Measurements from ENCODE around the gene PHLDA1. TPM values are rescaled to one million over a fixed set of nuclear protein-coding genes. Genes with fewer than 3 reads are reported as not detected.

Gene PHLDA1
- total and polyA plus RNA-seq, 2 of the 13 experiments (the other 11 are each of a cell fraction or from before 2014, with no cell fraction given) = 33.8 to 41.0 TPM

DNA sequence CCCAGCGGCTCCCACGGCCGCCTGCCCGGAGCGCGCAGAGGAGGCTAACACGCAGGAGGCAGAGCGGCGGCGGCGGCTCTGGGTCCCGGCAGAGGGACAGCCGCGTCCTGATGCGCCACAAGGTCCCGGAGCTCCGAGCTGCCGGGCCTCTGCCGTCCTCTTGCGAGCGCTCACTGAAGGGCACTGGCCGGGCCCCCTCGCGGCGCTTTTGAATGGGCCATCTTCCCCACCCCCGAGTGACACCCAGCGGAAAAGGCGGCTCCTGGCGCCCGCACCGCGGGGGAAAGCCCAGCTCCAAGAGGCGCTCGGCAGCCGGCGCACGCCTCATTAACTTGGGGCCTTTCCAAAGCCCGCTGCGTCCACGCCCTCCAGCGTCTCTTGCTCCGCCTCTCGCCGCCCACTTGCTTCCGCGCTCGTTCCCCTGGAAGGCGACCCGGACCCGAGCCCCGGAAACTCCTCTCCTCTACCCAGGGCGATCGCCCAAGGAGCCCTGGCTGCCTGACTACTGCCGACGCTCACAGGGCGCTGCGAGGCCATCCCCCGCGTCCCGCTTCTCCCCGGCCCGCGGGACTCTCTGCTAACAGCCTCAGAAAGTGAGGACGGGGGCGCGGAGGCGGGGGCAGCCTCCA lies at the start of gene PHLDA1 (continued):
- TF ChIP-seq FOSL2 (CRISPR knock-in tag; IDR thresholded peaks at IDR 0.05) (no peak; the same call in none of the 2 replicates), GLI4 (CRISPR knock-in tag; IDR thresholded peaks at IDR 0.05; ENCODE audit: borderline replicate concordance) (peak; percentile 73), ZNF761 (CRISPR knock-in tag; conservative IDR thresholded peaks at IDR 0.05) (peak; percentile 43; the same call in 1 of the 2 replicates), NR2F6 (IDR thresholded peaks at IDR 0.05) (0 out of 2 replicates have a peak, but pooled peaks have one; percentile 25), NR2F6 (CRISPR knock-in tag; IDR thresholded peaks at IDR 0.05) (peak; percentile 67), SP1 (IDR thresholded peaks at IDR 0.05) (no peak), SP1 (CRISPR knock-in tag; IDR thresholded peaks at IDR 0.05) (peak; percentile 67; the same call in 1 of the 2 replicates), ZNF614 (CRISPR knock-in tag; IDR thresholded peaks at IDR 0.05; ENCODE audit: borderline replicate concordance) (no peak; the same call in 1 of the 2 replicates), HES4 (CRISPR knock-in tag; IDR thresholded peaks at IDR 0.05; ENCODE audit: borderline replicate concordance) (0 out of 2 replicates have a peak, but pooled peaks have one; percentile 11), ARHGAP35 (CRISPR knock-in tag; IDR thresholded peaks at IDR 0.05; ENCODE audit: borderline replicate concordance) (peak; percentile 61; the same call in 1 of the 2 replicates), REXO4 (CRISPR knock-in tag; IDR thresholded peaks at IDR 0.05; ENCODE audit: borderline replicate concordance) (peak; percentile 65; the same call in 1 of the 2 replicates), PHF5A (CRISPR knock-in tag; IDR thresholded peaks at IDR 0.05; ENCODE audit: low read depth, unreplicated experiment) (no peak), YY1 (IDR thresholded peaks at IDR 0.05; ENCODE audit: insufficient read depth, insufficient replicate concordance, low read depth, low read length) (peak; percentile 76), MIER2 (CRISPR knock-in tag; IDR thresholded peaks at IDR 0.05) (no peak; the same call in 1 of the 2 replicates)
- TF ChIP-seq, protein P1, sequence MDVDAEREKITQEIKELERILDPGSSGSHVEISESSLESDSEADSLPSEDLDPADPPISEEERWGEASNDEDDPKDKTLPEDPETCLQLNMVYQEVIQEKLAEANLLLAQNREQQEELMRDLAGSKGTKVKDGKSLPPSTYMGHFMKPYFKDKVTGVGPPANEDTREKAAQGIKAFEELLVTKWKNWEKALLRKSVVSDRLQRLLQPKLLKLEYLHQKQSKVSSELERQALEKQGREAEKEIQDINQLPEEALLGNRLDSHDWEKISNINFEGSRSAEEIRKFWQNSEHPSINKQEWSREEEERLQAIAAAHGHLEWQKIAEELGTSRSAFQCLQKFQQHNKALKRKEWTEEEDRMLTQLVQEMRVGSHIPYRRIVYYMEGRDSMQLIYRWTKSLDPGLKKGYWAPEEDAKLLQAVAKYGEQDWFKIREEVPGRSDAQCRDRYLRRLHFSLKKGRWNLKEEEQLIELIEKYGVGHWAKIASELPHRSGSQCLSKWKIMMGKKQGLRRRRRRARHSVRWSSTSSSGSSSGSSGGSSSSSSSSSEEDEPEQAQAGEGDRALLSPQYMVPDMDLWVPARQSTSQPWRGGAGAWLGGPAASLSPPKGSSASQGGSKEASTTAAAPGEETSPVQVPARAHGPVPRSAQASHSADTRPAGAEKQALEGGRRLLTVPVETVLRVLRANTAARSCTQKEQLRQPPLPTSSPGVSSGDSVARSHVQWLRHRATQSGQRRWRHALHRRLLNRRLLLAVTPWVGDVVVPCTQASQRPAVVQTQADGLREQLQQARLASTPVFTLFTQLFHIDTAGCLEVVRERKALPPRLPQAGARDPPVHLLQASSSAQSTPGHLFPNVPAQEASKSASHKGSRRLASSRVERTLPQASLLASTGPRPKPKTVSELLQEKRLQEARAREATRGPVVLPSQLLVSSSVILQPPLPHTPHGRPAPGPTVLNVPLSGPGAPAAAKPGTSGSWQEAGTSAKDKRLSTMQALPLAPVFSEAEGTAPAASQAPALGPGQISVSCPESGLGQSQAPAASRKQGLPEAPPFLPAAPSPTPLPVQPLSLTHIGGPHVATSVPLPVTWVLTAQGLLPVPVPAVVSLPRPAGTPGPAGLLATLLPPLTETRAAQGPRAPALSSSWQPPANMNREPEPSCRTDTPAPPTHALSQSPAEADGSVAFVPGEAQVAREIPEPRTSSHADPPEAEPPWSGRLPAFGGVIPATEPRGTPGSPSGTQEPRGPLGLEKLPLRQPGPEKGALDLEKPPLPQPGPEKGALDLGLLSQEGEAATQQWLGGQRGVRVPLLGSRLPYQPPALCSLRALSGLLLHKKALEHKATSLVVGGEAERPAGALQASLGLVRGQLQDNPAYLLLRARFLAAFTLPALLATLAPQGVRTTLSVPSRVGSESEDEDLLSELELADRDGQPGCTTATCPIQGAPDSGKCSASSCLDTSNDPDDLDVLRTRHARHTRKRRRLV (CRISPR knock-in tag; IDR thresholded peaks at IDR 0.05) = 0 out of 2 replicates have a peak, but pooled peaks have one; percentile 16
- TF ChIP-seq, protein P2, sequence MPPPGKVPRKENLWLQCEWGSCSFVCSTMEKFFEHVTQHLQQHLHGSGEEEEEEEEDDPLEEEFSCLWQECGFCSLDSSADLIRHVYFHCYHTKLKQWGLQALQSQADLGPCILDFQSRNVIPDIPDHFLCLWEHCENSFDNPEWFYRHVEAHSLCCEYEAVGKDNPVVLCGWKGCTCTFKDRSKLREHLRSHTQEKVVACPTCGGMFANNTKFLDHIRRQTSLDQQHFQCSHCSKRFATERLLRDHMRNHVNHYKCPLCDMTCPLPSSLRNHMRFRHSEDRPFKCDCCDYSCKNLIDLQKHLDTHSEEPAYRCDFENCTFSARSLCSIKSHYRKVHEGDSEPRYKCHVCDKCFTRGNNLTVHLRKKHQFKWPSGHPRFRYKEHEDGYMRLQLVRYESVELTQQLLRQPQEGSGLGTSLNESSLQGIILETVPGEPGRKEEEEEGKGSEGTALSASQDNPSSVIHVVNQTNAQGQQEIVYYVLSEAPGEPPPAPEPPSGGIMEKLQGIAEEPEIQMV (CRISPR knock-in tag; IDR thresholded peaks at IDR 0.05; ENCODE audit: low read depth) = 0 out of 2 replicates have a peak, but pooled peaks have one; percentile 78
- TF ChIP-seq, protein P3, sequence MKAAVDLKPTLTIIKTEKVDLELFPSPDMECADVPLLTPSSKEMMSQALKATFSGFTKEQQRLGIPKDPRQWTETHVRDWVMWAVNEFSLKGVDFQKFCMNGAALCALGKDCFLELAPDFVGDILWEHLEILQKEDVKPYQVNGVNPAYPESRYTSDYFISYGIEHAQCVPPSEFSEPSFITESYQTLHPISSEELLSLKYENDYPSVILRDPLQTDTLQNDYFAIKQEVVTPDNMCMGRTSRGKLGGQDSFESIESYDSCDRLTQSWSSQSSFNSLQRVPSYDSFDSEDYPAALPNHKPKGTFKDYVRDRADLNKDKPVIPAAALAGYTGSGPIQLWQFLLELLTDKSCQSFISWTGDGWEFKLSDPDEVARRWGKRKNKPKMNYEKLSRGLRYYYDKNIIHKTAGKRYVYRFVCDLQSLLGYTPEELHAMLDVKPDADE (CRISPR knock-in tag; IDR thresholded peaks at IDR 0.05) = peak; percentile 88
- TF ChIP-seq, protein P4, sequence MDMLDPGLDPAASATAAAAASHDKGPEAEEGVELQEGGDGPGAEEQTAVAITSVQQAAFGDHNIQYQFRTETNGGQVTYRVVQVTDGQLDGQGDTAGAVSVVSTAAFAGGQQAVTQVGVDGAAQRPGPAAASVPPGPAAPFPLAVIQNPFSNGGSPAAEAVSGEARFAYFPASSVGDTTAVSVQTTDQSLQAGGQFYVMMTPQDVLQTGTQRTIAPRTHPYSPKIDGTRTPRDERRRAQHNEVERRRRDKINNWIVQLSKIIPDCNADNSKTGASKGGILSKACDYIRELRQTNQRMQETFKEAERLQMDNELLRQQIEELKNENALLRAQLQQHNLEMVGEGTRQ (IDR thresholded peaks at IDR 0.05; ENCODE audit: low read depth, low read length) = no peak
- TF ChIP-seq, protein P4 (CRISPR knock-in tag; IDR thresholded peaks at IDR 0.05; ENCODE audit: borderline replicate concordance) = peak; percentile 1; the same call in 1 of the 2 replicates
